Sigmoid colon (tissue), 4 donors: Measurements from ENCODE around the gene DVL3.

Experiments
- CTCF ChIP-seq, 4 experiments: fragments of 450-650 bp in 3 of 4; fragments of 200-600 bp in 1 of 4; IDR thresholded peaks; one replicate each; pipeline ENCODE4 v1.5.1; 2016 to 2019; ENCODE audit warnings: antibody characterized with exemption in 4 of 4, mild to moderate bottlenecking in 3 of 4, moderate library complexity in 2 of 4
- POLR2A ChIP-seq, 2 donors: fragments of 450-650 bp; IDR thresholded peaks; one replicate each; pipeline ENCODE4 v1.6.1; 2016; ENCODE audit warnings: antibody characterized with exemption in 2 of 2, mild to moderate bottlenecking in 2 of 2, moderate library complexity in 2 of 2
- POLR2AphosphoS5 ChIP-seq, 4 donors: sonication (generic); formaldehyde crosslinking; IDR thresholded peaks; one replicate each; pipeline ENCODE4 v1.6.1; 2017; ENCODE audit warnings: antibody characterized with exemption in 4 of 4

GRCh38 chr3:184129012-184129411 lies 26.2 kb upstream of the DVL3 start:
- TF ChIP-seq POLR2A (IDR thresholded peaks at IDR 0.05): no peak
- no peak for TF ChIP-seq CTCF (IDR thresholded peaks at IDR 0.05)
- no peak for TF ChIP-seq POLR2AphosphoS5 (IDR thresholded peaks at IDR 0.05)
